NB4 (cell line): ENCODE measurements around the gene NTM.

ENCODE experiments used
- TF ChIP-seq, protein P1 (sequence below): IDR thresholded peaks from one replicate; pipeline ENCODE4 v1.5.1; 2012; ENCODE audit warnings: low read depth, low read length
- TF ChIP-seq, protein P2 (sequence below): IDR thresholded peaks from 2 replicates; pipeline ENCODE4 v1.6.1; 2011; ENCODE audit warnings: low read depth, low read length

DNA sequence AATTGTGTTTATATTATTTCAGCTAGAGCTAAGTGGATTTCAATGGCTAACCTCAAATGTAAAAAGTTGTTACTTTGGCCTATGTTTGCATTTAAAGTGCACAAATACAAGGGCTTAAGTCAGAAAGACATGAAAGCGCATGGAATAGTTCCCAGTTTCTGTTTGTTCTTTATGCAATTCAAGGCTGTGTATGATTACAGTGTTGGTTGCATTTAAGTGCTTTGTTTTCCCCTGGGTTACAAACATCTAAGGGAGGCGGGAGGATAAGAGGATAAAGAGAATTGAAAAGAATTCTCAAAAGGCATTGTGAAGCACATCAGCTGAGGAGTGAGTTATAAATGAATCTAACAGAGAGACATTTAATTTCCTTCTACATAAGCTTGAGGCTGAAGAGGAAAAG lies 453.4 kb downstream of the NTM start:
- TF ChIP-seq, protein P1, sequence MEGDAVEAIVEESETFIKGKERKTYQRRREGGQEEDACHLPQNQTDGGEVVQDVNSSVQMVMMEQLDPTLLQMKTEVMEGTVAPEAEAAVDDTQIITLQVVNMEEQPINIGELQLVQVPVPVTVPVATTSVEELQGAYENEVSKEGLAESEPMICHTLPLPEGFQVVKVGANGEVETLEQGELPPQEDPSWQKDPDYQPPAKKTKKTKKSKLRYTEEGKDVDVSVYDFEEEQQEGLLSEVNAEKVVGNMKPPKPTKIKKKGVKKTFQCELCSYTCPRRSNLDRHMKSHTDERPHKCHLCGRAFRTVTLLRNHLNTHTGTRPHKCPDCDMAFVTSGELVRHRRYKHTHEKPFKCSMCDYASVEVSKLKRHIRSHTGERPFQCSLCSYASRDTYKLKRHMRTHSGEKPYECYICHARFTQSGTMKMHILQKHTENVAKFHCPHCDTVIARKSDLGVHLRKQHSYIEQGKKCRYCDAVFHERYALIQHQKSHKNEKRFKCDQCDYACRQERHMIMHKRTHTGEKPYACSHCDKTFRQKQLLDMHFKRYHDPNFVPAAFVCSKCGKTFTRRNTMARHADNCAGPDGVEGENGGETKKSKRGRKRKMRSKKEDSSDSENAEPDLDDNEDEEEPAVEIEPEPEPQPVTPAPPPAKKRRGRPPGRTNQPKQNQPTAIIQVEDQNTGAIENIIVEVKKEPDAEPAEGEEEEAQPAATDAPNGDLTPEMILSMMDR = no peak
- TF ChIP-seq, protein P2, sequence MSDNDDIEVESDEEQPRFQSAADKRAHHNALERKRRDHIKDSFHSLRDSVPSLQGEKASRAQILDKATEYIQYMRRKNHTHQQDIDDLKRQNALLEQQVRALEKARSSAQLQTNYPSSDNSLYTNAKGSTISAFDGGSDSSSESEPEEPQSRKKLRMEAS = no peak
